Esophagus squamous epithelium (tissue), 5 donors: ENCODE measurements around the gene SLC27A1. TPM values are rescaled to one million over a fixed set of nuclear protein-coding genes. Genes with fewer than 3 reads are reported as not detected.

Experiments used
- DNase-seq: peaks from one replicate; lab custom pipeline; 2025; lab: John Stamatoyannopoulos, UW
- H3K27ac ChIP-seq, 4 donors: fragments of 200-600 bp; sonication (generic); one replicate each; pipeline ENCODE4 v1.5.1; 2016 to 2019; ENCODE audit warnings: mild to moderate bottlenecking in 1 of 4
- H3K27me3 ChIP-seq, 4 donors: fragments of 200-600 bp; sonication (generic); 1 replicate in 3 of 4; 2 replicates in 1 of 4; pipeline versions ENCODE4 v1.5.1 to v1.6.0; 2017 to 2021; ENCODE audit warnings: antibody characterized with exemption in 1 of 4
- H3K36me3 ChIP-seq, 3 donors: fragments of 200-600 bp; sonication (generic); one replicate each; pipeline ENCODE4 v1.5.1; 2016 to 2019
- H3K4me1 ChIP-seq, 3 donors: fragments of 200-600 bp; sonication (generic); one replicate each; pipeline ENCODE4 v1.5.1; 2017 to 2019
- H3K4me3 ChIP-seq, 4 donors: fragments of 200-600 bp; sonication (generic); 1 replicate in 3 of 4; 2 replicates in 1 of 4; pipeline ENCODE4 v1.5.1; 2016 to 2019; ENCODE audit warnings: mild to moderate bottlenecking in 2 of 4, moderate library complexity in 1 of 4
- H3K9me3 ChIP-seq, 3 donors: fragments of 200-600 bp; sonication (generic); one replicate each; pipeline ENCODE4 v1.5.1; 2016 to 2019
- CTCF ChIP-seq, 6 experiments: fragments of 450-650 bp in 4 of 6; fragments of 200-600 bp in 2 of 6; sonication (generic) in 2 of 6; IDR thresholded peaks; one replicate each; pipeline ENCODE4 v1.5.1; 2016 to 2019; ENCODE audit warnings: antibody characterized with exemption in 6 of 6, mild to moderate bottlenecking in 4 of 6, moderate library complexity in 4 of 6
- POLR2A ChIP-seq, 4 donors: fragments of 450-650 bp; IDR thresholded peaks; one replicate each; pipeline ENCODE4 v1.6.1; 2017; ENCODE audit warnings: antibody characterized with exemption in 4 of 4, mild to moderate bottlenecking in 4 of 4, moderate library complexity in 3 of 4
- WGBS, 2 donors: methylation state at CpG; one replicate each; pipeline ENCODE4 v1.1.5; 2018; 5-methylcytosine and 5-hydroxymethylcytosine counted together
- intact Hi-C: fragments of 100-400 bp; cut with DNase I; formaldehyde crosslinking; loops from one replicate; pipeline ENCODE4 v1.15.0; 2022
- total RNA-seq, 4 donors: library from RNA; depleted of rRNA; stranded (reverse); fragments of >200 nt; gene quantifications; one replicate each; pipeline ENCODE4 v1.1.0, GENCODE V29; 2016
- donor health status: DM: yes; HTN: yes; CAD: no.

The SLC27A1 gene
- total RNA-seq, 4 donors from 2014 or later, result 4.1 to 19.5 (median 8.7) TPM

- WGBS, 2 donors, result 68 to 69% methylated on average over 8 to 11 of the region's 11 CpGs
- Histone ChIP-seq H3K4me3 (peak overlapping the region in 1 of 4 donors; percentile 25), H3K9me3 (peaks cover 0 to 4% (median 0%) of the 10 kb centered on the region in 3 donors), H3K27ac (no peak overlapping the region), H3K27me3 (peaks cover 0 to 83% (median 20%) of the 10 kb centered on the region in 4 donors), H3K4me1 (peaks cover 0 to 37% (median 7%) of the 10 kb centered on the region in 3 donors), H3K36me3 (no peaks in the 10 kb centered on the region)
- intact Hi-C loops, result no loop called here
- DNase-seq, result no peak
- TF ChIP-seq POLR2A (IDR thresholded peaks at IDR 0.05) (no peak), CTCF (IDR thresholded peaks at IDR 0.05) (no peak)
These were observed 14.2 kb upstream of the SLC27A1 start for GRCh38 chr19:17456127-17456526.

- Histone ChIP-seq H3K4me3 (no peak overlapping the region), H3K27ac (no peak overlapping the region), H3K27me3 (peaks cover 0 to 84% (median 20%) of the 10 kb centered on the region in 4 donors), H3K4me1 (peaks cover 0 to 30% (median 7%) of the 10 kb centered on the region in 3 donors), H3K9me3 (peaks cover 0 to 4% (median 0%) of the 10 kb centered on the region in 3 donors), H3K36me3 (no peaks in the 10 kb centered on the region)
- 39 to 46% methylated on average over 6 of the region's 6 CpGs for WGBS, 2 donors
- DNase-seq, result no peak
- TF ChIP-seq POLR2A (IDR thresholded peaks at IDR 0.05), result no peak
- intact Hi-C loops, result no loop called here
These were observed 12.7 kb upstream of the SLC27A1 start for GRCh38 chr19:17457616-17458015.

GRCh38 chr19:17458970-17459369 is 11.4 kb upstream of the SLC27A1 start:
- no peaks in the 10 kb centered on the region for H3K9me3 ChIP-seq
- no peak overlapping the region for H3K4me3 ChIP-seq
- no peaks in the 10 kb centered on the region for H3K36me3 ChIP-seq
- H3K4me1 ChIP-seq, result peaks cover 0 to 23% (median 7%) of the 10 kb centered on the region in 3 donors
- no peak for DNase-seq
- intact Hi-C loops, result no loop called here
- TF ChIP-seq CTCF (IDR thresholded peaks at IDR 0.05) (no peak), POLR2A (IDR thresholded peaks at IDR 0.05) (no peak)
- H3K27me3 ChIP-seq, result peaks cover 0 to 74% (median 20%) of the 10 kb centered on the region in 4 donors
- WGBS, 2 donors, result 32 to 54% methylated on average over 3 of the region's 3 CpGs
- H3K27ac ChIP-seq, result no peak overlapping the region

GRCh38 chr19:17460372-17461230 is 9.7 kb upstream of the SLC27A1 start, which contains the start of gene NXNL1:
Gene NXNL1, minus strand, starts transcription at chr19:17460926. Its CDS starts 57 bp downstream, at chr19:17460869.
- intact Hi-C loops, result loop anchor here (10.0 kb wide), 1 partner anchor 66 kb away; the partner anchor contains the start of gene CCDC194
- Histone ChIP-seq H3K36me3 (no peaks in the 10 kb centered on the region), H3K4me3 (no peak within 1 kb of the TSS), H3K9me3 (no peaks in the 10 kb centered on the region), H3K27me3 (peaks cover 0 to 58% (median 7%) of the 10 kb centered on the region in 4 donors), H3K27ac (no peak within 1 kb of the TSS), H3K4me1 (peaks cover 0 to 12% (median 5%) of the 10 kb centered on the region in 3 donors)
- WGBS, 2 donors, result 78 to 91% methylated on average over 10 to 21 of the region's 26 CpGs
- no peak for DNase-seq
- TF ChIP-seq CTCF (IDR thresholded peaks at IDR 0.05), result no peak
- no peak for TF ChIP-seq POLR2A (IDR thresholded peaks at IDR 0.05)

- H3K4me3 ChIP-seq, result no peak overlapping the region
- TF ChIP-seq CTCF (IDR thresholded peaks at IDR 0.05) (no peak), POLR2A (IDR thresholded peaks at IDR 0.05) (no peak)
- intact Hi-C loops, result loop anchor here (10.0 kb wide), 1 partner anchor 72 kb away; the partner anchor contains the start of gene CCDC194
- WGBS, 2 donors, result 25 to 37% methylated on average over 6 of the region's 6 CpGs
- peak overlapping the region in 2 of 4 donors; percentile 89 to 95 for H3K27ac ChIP-seq
- no peak for DNase-seq
- peaks cover 0 to 2% (median 0%) of the 10 kb centered on the region in 4 donors for H3K27me3 ChIP-seq
- H3K9me3 ChIP-seq, result no peaks in the 10 kb centered on the region
- no peaks in the 10 kb centered on the region for H3K36me3 ChIP-seq
- peaks cover 10 to 48% (median 22%) of the 10 kb centered on the region in 3 donors for H3K4me1 ChIP-seq
These were observed 3.9 kb upstream of the SLC27A1 start for GRCh38 chr19:17466487-17466850.
